Measurements from ENCODE around the gene EIF4E3.

Gene EIF4E3

DNA sequence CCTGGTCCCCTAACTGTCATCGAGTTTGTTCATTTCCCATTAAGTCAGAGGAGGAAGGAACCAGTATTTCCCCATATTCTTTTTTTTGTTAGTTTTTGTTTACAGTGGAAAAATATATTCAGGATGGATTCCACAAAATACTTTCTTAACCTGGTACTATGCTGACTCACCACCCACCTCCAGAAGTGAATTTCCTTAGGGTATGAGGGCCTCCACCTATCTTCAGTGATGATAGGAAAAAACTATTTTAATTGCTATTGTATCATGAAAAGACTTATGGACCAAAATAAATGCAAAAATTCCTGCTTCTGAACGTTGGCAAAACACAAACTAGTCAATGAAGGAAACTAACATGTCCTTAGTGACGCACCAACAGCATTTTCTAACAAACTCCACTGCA, 77.5 kb downstream of the EIF4E3 start:
- no peak for DNase-seq (ENCODE audit: low read depth)

DNA sequence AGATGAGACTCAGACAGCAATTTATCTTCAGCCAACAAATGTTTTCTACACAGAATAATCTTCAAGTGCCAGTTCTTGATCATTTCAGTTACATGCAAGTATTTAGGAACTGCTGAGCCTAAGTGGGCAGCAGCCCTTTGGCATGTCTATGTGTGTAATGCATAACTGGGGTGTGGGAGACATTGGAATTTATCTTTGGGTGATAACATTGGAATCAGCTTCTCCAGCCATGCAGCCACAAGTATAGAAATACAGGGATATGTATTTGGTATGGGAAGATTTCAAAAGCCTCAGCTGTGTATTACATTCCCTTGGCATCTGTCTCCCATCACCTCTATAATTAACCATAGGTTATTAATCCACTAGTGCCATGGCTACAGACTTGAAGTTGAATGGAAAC, 78.2 kb downstream of the EIF4E3 start:
- no peak for DNase-seq (ENCODE audit: low read depth)

DNA sequence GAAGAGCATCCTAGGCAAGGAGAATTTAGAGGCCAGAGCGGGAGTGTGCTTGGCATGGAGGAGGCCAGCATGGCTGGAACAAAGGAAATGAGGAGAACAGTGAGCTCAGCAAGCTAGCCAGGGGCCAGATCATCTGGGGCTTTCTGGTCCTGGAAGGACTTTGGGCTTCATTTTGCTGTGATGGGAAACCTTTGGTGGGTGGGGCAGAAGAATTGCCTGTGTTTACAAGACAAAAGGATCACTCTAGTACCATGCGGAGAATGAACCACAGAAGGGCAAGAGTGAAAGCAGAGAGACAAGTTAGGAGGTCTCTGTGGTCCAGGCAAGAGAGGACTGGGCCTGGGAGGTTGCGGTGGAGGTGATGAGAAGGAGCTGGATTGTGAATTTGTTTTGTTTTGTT, 80.1 kb downstream of the EIF4E3 start:
- no peak for DNase-seq (ENCODE audit: low read depth)

DNA sequence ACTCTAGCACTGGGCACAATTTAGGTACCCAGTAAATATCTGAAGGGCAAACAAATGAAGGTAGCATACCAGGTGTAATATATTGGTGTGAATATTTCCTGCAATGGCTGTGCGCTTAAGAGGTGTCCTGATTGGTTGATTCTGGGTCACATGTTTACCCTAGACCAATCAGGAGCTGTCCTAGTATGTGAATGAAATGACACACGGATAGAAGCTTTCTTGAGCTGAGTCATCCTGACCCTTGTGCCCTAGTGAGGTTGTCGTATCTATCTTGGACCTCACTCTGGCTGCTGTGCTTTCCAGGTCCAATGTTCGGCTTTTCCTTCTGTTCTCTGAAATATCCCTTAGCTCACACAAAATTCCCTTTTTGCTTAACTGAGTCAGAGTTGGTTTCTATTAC, 83.5 kb downstream of the EIF4E3 start:
- DNase-seq (ENCODE audit: low read depth), result no peak

DNA sequence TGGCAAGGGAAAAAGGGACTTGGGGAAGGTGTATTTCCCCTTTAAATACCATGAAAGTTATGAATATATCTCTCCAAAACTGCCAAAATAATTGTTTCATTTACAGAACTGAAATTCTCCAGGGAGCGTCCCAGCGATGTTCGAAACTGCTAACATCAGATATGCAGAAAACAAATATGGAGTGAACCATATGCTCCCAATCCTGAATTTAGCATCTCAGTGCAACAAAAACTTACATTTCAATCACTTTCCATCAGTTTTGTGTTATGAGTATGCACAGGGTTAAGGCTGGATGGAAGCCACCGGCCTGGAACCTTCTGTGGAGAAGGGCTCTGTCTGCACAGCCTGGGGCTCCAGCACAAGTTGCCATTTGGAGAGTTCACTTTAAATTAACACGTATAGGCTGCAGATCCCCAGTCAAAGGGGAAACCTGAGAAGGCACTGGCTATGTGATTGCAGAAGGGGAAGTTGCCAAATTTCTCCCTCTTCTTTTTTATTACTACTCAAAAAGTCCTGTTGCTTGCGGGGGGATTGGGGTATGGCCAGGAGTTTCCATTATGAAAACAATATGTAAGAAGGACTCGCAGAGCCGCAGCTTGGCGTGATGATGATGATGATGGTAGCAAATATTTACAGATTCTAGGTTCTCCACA, 84.7 kb downstream of the EIF4E3 start:
- DNase-seq (ENCODE audit: low read depth), result no peak

DNA sequence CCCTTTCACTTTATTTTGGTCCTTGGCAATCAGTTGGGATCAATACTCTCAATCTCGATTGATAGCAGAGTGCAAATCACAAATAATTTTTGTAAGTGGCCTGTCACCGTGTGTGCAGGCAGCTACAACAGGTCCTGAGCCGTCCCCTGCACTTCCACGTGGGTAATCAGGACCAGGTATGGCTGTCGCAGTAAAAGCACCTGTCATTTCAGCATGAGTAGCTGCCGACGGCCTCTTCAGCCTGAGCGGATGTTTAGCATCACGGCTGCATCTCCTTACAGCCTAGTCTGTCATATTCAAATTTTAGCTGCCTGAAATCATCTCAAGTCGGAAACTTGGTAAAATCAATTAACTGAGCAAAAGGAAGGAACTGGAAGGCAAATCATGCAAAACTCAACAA, 88.7 kb downstream of the EIF4E3 start:
- no peak for DNase-seq (ENCODE audit: low read depth)

DNA sequence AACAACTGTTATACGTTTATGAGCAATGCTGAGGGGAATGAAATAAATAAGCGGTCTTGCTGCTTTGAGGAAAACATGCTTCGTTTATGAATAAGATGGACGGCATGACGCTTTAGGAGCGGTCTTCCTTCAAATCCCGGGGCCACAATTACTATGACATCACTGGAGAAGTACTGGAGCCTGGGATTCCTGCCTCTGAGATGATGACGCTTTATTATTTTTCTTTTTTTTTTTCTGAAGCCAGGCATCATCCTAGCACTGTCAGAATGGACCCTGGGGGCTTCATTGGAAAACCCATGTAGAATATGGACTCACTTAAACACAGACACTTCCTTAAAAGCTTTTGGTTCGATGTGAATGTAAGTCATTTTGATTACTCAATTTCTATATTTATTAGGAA, 89.2 kb downstream of the EIF4E3 start:
- DNase-seq (ENCODE audit: low read depth), result no peak

DNA sequence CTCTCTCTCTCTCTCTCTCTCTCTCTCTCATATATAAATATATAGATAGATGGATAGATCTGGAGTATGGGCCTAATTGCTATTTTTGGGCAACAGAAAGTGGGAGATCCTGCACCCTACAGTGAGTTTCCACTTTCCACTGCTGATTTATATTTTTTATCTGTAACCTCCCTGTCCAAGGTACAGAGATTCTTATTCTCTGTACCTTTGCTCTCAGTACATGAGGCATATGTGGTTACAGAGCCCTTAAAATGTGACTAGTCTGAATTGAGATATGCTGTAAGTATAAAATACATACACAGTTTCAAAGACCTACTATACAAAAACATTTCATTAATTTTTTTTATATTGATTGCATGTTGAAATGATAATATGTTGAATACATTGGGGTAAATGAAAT, 90.5 kb downstream of the EIF4E3 start:
- no peak for DNase-seq (ENCODE audit: low read depth)

DNA sequence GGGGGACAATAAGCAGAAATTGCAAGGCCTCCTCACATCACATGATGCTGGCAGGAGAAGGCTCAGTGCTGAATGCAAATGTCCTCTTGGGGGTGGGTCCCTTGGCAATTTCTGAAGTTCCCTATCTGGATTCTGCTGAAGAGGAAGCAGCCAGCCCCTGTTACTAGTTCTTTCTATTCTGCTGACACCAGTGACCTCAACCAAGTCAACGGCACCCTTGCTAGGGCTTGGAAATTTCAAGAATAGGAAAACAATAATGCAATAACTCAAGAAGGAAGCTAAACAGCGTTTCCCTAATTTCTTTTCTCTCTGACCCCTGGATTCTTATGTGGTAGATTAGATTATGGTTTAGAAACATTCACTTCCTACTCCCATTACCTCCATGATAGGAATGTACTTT, 95.5 kb downstream of the EIF4E3 start:
- no peak for DNase-seq (ENCODE audit: low read depth)

DNA sequence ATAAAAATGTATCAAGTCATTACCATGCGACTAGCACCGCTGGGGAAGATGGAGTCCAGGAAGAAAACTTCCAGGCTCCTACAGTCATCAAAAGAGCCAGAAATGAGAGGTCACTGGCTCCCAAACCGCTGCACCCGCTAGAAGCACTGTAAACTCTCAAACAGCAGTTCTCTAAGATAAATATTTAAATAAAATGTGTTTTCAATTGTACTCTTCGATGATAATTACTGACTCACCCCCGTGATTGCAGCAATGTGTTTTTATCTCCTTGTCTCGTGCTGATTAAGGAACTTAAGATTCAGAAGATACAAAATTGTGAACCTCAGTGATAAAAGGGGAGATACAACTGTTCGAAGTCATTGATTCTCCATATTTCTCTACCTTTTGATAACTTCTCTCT, 95.9 kb downstream of the EIF4E3 start:
- DNase-seq (ENCODE audit: low read depth), result no peak

DNA sequence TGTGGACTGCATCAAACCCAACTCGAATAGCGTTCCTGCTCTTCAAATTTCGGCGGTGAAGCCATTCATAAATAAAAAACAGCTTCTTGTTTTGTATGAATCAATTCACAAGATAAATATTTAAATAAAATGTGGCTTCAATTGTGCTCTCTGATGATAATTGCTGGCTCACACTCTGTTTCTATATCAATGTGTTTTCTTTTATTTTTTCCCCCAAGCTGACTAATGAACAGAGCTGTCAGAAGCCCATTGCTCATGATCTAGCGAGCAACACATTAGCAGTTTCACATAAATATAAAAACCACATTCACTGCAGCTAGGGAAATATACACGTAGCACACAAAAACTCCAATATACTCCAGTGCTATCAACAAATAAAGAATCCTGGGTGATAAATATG, 96.7 kb downstream of the EIF4E3 start:
- DNase-seq (ENCODE audit: low read depth), result no peak

DNA sequence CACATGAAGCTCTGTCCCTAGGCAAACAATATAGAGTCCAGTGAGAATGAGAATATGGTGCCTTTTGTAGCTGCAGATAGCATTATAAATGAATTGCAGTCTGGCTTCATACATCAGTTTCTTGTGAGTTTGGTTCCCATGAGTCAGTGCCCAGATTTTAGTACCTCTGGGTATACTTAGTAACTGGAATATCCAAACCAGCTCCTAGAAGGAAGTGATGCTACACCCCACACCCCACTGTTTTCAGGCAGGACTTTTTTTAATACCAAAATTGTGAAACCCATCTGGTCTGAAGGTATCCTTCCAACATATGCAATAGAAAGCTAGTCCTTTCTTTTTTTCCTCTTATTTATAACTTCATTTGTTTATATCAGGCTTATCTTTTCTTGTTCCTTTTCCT, 99.5 kb downstream of the EIF4E3 start:
- no peak for DNase-seq (ENCODE audit: low read depth)
